ENCODE data around the gene TP53BP2.
"Not testable (repeated sequence)": the region's sequence is repeated elsewhere in the genome, so short reads cannot be mapped to it uniquely, and the experiment has no call there.

The TP53BP2 gene

GRCh38 chr1:223828162-223828848 lies 17.4 kb downstream of the TP53BP2 start:
- no peak for DNase-seq (ENCODE audit: low read depth)

GRCh38 chr1:223827193-223827663 lies 18.5 kb downstream of the TP53BP2 start:
- no peak for DNase-seq (ENCODE audit: low read depth)

- DNase-seq (ENCODE audit: low read depth), result no peak
Measured at GRCh38 chr1:223825767-223826748, 19.7 kb downstream of the TP53BP2 start.

- DNase-seq (ENCODE audit: low read depth), result no peak
Measured at GRCh38 chr1:223824712-223825111, 21.0 kb downstream of the TP53BP2 start.

GRCh38 chr1:223824287-223824686 lies 21.5 kb downstream of the TP53BP2 start:
- no peak for DNase-seq (ENCODE audit: low read depth)

- DNase-seq (ENCODE audit: low read depth), result no peak
Measured at GRCh38 chr1:223820971-223821370, 24.8 kb downstream of the TP53BP2 start.

GRCh38 chr1:223820515-223820858 lies 25.3 kb downstream of the TP53BP2 start:
- no peak for DNase-seq (ENCODE audit: low read depth)

GRCh38 chr1:223819730-223820514 lies 25.8 kb downstream of the TP53BP2 start:
- no peak for DNase-seq (ENCODE audit: low read depth)

GRCh38 chr1:223817265-223817664 lies 28.5 kb downstream of the TP53BP2 start:
- DNase-seq (ENCODE audit: low read depth), result not testable (repeated sequence)

- DNase-seq (ENCODE audit: low read depth), result no peak
Measured at GRCh38 chr1:223815865-223816264, 29.9 kb downstream of the TP53BP2 start.

- no peak for DNase-seq (ENCODE audit: low read depth)
Measured at GRCh38 chr1:223815020-223815853, 30.5 kb downstream of the TP53BP2 start.

- DNase-seq (ENCODE audit: low read depth), result no peak
Measured at GRCh38 chr1:223813645-223814044, 32.1 kb downstream of the TP53BP2 start.

GRCh38 chr1:223811634-223812101 lies 34.1 kb downstream of the TP53BP2 start:
- DNase-seq (ENCODE audit: low read depth), result no peak

GRCh38 chr1:223810586-223810985 lies 35.2 kb downstream of the TP53BP2 start:
- no peak for DNase-seq (ENCODE audit: low read depth)

- not testable (repeated sequence) for DNase-seq (ENCODE audit: low read depth)
Measured at GRCh38 chr1:223809905-223810304, 35.8 kb downstream of the TP53BP2 start.

GRCh38 chr1:223803211-223803610 lies 42.5 kb downstream of the TP53BP2 start:
- no peak for DNase-seq (ENCODE audit: low read depth)

- DNase-seq (ENCODE audit: low read depth), result no peak
Measured at GRCh38 chr1:223802602-223803001, 43.1 kb downstream of the TP53BP2 start.

GRCh38 chr1:223802032-223802431 lies 43.7 kb downstream of the TP53BP2 start:
- no peak for DNase-seq (ENCODE audit: low read depth)

GRCh38 chr1:223796210-223796609 lies 49.5 kb downstream of the TP53BP2 start:
- DNase-seq (ENCODE audit: low read depth), result no peak

GRCh38 chr1:223794136-223794880 lies 51.4 kb downstream of the TP53BP2 start:
- no peak for DNase-seq (ENCODE audit: low read depth)
